Renal cortical epithelial cell (primary cell): ENCODE measurements around the gene ACKR2. TPM values are rescaled to one million over a fixed set of nuclear protein-coding genes. Genes with fewer than 3 reads are reported as not detected.

Experiments
- DNase-seq: peaks from one replicate; pipeline ENCODE4 v3.0.0-alpha.2; 2011; ENCODE audit warnings: low read depth
- total RNA-seq: library from RNA; depleted of rRNA; stranded (reverse); fragments of >200 nt; gene quantifications from 2 replicates; pipeline ENCODE4 v1.2.3, GENCODE V29; 2014

The ACKR2 gene
- total RNA-seq, 1 donor from 2014 or later = 2.9 TPM

DNA sequence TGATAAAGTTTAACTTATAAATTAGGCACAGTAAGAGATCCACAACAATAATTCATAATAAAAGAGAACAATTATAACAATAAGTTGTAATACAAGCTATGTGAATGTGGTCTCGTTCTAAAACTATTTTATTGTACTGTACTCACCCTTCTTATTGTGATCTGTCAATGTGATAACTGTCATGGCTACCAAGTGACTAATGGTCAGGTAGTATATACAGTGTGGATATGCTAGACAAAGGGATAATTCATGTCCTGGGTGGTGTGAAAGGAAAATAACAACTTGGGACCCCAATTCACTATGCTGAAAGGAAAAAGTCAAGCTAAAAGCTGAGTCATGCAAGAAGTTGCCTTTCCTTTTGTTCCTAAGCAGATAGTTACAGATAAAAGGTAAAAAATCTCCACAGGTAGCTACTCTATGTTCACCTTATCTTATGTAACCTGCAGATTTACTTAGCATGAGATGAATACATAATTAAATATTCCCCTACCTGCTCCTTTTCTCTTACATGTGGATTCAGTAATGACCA lies 77.1 kb downstream of the ACKR2 start:
- DNase-seq = no peak

DNA sequence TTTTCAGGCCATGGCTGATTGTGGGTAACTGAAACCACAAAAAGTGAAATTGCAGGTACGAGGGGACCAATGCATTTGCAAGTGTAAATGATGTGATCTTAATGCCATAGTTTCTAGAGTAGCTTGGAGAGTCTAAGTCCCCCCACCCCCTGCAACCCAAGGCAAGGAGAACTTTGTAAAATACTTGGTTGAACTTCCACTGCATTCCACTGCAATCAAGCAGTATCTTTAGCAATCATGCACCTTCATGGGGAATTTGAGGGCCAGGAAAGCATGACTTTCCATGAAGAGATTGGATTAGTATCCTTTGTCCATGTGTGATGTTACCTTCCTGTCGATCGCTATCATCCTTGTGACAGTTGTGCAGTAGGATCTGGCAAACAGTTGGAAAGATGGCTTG lies 77.8 kb downstream of the ACKR2 start:
- DNase-seq = no peak

DNA sequence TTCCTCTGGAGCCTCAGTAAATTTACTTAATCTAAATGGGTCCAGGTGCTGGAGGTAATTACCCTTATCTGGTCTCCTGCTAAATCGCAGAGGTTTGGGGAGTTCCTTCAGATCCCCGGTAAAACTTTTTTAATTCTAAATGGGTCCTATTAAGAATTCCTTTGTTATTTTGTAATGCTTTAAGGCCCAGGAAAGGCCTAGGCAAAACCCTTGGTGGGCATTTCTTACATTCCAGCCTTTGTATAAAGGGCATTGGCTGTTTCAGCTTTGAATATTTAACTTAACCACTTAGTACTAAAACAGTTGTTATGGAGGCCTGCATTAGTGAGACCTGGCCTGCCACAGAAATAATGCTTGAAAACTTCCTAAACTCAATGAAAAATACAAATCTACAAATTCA lies 81.8 kb downstream of the ACKR2 start:
- peak; percentile 64 for DNase-seq

DNA sequence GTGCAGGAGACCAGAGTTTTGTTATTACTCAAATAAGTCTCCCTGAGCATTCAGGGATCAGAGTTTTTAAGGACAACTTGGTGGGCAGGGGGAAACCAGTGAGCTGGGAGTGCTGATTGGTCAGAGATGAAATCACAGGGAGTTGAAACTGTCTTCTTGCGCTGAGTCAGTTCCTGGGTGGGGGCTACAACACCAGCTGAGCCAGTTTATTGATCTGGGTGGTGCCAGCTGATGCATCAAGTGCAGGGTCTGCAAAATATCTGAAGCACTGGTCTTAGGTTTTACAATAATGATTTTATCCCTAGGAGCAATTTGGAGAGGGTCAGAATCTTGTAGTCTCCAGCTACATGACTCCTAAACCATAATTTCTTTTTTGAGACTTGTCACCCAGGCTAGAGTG lies 82.9 kb downstream of the ACKR2 start:
- no peak for DNase-seq

DNA sequence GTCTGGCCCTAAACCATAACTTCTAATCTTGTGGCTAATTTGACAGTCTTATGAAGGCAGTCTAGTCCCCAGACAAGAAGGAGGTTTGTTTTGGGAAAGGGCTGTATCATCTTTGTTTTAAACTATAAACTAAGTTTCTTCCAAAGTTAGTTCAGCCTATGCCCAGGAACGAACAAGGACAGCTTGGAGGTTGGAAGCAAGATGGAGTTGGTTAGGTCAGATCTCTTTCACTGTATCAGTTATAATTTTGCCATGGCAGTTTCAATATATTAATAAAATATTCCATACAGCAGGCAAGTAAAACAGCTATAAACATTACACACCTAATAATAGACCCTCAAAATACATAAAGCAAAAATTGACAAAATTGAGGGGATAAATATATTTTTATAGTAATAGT lies 83.6 kb downstream of the ACKR2 start:
- DNase-seq = no peak

DNA sequence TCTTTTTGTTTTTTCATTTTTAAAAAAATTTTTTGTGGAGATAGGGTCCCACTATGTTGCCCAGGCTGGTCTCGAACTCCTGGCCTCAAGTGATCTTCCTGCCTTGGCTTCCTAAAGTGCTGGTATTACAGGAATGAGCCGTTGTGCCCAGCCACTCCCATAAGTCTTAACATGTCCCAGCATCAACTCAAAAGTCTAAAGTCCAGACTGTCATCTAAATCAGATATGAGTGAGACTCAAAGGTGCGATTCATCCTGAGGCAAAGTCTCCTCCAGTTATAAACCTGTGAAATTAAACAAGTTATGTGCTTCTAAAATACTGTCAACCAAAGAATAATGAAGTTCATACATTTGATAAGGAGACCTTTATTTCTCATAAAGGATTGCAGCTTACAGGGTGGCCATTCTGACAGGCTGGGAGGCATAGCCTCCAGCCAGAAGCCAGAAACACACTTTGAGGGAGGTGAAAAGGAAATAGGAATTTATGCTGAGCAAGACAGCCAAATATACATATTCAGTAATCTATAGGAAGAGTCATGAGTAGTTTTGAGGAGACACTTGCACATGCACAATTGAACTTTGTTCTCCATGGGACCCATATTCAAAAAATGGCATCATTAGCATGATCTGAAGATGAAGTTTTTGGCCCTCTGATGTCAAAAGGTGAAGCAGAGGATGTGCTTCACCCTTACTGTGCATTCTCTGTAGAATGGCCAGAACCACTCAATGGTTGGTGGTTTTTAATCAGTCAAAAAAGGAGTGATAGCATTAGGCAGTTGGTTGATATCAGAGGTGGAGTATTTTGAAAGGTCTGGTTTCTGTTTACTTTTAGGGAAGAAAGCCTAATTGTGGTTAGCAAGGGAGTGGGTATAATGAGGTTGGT lies 85.7 kb downstream of the ACKR2 start:
- no peak for DNase-seq

DNA sequence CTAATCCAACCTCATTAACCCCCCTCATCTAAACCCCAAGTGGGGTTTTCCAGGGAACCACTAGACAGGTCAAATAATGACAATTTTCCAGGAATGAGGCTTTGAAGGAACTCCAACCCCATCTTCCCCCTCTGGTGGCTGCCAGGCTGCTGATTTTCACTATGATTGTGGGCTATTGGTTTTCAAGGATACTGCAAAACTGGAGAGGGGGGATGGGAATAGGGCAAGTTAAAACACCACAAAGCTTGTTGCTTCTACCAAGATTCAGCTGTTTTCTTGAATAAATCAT lies 86.3 kb downstream of the ACKR2 start:
- peak; percentile 22 for DNase-seq

DNA sequence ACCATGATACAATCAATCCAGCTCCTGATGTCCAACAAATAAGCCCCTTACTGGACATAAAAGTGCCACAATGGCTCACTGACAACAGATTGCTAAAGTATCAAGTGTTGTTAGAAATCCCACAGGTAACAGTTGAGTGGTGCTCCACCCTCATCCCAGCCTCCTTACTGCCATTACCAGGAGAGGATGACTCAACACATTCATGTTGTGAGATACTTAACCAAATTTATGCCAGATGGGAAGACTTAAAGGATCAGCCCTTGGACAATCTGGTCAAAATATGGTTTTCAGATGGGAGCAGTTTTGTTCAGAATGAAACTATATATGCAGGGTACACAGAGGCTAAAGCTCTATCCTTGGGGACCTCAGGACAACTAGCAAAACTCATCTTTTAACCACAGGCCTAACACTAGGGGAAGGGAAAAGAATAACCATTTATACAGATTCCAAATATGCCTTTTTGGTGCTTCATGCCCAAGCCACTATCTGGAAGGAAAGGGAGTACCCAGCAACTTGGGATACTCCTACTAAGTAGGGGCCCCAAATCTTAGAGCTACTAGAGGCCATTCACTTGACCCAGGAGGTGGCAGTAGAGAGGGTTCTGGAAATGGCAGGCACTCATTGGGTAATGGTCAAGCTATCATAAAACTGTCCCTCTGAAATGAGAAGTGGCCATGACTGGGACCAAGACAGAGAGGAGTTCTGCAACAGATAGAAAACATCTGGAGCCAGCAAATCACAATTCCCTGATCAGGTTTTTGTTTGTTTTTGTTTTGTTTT lies 89.8 kb downstream of the ACKR2 start:
- DNase-seq = no peak

DNA sequence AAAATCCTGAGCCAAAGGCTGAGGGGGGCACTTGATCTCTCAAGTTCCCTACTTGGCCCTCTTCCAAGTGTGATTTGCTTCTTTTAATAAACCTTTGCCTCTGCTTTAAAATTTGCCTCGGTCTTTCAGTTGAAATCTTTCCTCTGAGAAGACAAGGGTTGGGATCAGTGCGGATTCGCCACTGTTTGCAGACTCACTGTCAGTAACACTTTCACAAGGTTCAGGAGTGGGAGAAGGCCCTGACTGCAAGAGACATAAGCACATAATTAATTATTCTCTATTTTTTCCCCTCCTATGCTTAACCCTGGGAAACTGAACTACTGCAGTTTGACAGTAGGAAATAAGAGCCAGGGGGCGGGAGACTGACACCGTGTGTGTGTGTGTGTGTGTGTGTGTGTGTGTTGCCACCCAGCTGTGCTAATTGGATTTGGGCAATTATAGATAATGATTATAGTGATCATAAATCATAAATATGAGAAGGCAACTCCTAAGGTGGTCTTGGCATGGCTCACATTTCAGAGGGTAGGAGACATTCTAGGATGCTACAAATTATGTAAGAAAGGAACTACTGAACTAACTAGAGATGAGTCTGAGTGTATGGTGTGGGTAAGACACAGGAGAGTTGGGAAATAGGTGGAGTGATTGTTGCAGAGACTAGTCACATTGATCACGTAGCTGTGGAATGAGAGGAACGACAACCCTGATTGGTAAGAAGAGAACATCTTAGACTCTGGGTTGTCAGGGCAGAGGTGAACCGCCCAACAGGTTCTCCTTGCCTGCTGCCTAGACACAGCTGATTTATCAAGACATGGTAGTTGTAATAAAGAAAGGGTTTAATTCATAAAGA lies 91.2 kb downstream of the ACKR2 start:
- DNase-seq = peak; percentile 47

DNA sequence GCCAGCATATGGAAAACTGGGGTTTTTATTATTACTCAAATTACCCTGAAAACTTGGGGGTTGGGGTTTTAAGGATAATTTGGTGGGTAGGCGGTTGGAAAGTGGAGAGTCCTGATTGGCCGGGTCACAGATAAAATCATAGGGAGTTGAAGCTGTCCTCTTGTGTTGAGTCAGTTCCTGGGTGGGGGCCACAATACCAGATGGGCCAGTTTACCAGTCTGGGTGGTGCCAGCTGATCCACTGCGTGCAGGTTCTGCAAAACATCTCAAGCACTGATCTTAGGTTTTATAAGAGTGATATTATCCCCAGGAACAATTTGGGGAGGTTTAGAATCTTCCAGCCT lies 91.8 kb downstream of the ACKR2 start:
- no peak for DNase-seq

DNA sequence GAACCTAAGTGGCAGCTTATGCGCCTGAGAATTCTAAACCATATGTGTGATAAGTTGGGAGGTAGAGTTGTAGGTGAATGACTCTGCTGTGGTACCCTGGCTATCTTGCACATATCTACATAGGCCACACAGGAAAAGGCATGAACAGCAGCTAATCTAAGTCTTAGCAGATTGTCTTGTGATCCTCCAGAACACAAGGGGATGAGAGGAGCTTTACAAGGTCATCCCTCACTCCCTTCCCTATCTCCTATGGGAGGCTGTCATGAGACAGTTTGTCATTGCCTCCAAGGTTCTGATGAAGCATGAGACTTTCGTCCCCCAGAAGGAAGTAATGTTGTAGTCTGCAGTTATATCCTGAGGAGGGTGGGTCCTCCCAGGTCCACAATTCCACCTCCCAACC lies 93.0 kb downstream of the ACKR2 start:
- no peak for DNase-seq

DNA sequence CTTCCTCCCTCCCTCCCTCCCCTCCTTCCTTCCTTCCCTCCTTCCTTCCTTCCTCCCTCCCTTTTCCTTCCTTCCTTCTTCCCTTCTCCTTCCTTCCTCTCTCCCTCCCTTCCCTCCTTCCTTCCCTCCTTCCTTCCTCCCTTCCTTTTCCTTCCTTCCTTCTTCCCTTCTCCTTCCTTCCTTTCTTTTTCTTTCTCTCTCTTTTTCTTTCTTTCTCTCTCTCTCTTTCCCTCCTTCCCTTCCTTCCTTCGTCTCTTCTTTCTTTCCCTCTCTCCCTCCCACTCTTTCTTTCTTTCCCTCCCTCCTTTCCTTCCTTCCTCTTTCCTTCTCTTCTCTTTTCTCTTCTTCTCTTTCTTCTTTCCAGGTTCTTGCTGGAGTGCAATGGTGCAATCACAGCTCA lies 94.8 kb downstream of the ACKR2 start:
- DNase-seq = no peak

DNA sequence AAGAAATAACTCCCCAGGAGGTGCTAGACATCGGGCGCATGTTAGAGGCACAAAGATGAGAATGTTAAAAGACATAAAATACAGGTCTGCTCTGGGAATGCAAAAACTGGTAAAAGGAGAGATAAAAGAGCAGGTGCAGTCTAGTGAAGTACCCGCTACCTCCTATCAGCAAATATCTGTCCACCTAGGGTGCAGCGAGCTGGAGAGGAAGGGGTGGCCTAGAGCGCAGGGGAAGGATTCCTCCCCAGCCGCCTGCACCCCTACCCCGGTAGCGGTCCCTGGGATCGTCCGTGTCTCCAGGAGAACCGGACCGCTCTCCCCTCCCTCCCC lies 96.5 kb downstream of the ACKR2 start:
- DNase-seq = no peak

DNA sequence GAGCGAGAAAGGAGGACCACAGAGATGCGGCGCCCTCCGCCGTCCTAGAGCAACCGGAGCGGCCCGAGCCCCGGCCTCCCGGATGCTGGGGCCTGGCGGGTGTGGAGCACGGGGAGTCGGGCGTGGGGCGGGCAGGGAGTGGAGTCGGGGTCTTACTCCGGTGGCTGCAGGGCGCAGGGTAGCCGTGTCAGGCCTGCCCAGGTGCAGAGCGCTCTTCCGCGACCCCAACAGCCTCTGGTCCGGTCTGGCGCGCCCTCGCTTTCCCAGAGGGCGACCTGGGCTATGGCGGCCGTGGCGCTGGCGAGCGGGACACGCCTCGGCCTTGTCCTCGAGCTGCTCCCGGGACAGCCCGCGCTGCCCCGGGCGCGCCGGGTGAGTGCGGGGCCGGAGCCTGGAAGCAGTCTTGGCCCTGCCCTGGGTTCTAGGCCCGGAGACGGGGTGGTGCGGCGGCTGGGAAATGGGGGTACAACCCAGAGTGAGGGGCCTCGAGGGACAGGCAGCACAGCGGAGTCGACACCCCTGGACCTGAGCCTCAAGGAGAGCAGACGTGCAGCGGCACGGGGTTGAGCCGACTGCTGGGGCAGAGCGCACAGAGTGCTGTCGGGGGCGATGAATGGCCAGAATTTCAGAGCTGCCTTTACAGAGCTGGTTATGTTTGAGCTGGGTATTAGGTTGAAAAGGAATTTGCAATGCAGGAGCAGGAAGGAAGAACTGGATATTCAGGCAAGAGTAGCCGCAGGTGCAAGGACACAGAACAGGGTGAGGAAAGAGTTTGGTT lies 97.0 kb downstream of the ACKR2 start, which contains the start of gene ZNF662:
TSS of gene ZNF662 (plus strand) at position 73 of the 778 bp plus-strand sequence. CDS start 1,973 bp downstream, outside the sequence.
- DNase-seq = no peak

DNA sequence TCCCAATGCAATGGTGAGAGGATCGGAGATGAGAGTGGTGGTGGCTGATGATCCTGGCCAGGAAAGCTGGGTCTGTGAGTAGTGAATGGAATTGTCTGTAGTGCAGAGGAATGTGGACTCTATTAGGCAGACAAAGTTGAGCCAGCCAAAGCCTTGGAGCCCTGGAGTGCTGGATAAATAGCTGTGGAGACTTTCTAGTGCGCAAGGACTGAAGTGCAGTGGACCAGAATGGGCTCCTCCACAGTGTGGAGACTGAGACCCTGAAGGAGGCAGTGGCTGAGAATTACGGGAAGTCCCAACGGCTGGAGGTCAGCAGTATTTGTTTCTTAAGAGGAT lies 97.6 kb downstream of the ACKR2 start:
- no peak for DNase-seq

DNA sequence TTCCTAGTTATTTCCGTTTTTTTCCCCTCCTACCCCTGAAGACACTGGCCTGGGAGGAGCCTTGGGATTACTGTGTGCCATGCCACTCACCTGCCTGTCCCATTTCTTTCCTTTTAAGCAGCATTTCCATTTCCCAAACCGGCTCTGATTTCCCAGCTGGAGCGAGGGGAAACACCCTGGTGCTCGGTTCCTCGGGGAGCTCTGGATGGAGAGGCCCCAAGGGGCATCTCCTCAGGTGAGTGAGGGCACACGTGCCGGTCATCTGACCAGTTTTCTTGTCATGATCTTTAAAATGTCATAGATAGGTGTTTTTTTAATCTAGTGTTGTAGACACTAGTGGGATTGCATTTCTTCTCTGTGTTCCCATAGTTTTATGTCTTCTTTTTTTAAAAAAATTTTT lies 99.4 kb downstream of the ACKR2 start:
- DNase-seq = no peak

DNA sequence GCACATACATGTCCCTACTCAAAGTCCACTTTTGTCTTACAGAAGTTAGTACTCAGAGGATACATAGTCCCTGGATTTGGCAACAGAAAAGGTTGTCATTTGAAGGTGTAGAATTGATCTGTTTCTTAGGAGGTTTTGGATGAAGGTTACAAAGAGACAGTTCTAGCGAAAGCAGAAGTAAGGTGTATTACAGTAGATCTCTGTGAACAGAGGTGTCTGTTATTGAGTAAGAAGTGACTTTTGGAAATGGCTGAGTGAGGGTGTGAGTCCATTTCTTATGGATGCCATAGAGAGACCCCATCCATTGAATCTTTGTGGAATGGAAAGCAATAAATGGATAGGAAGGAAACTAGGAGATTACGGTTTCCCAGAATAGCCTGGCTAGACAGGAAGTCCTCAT lies 102.3 kb downstream of the ACKR2 start:
- DNase-seq = no peak

DNA sequence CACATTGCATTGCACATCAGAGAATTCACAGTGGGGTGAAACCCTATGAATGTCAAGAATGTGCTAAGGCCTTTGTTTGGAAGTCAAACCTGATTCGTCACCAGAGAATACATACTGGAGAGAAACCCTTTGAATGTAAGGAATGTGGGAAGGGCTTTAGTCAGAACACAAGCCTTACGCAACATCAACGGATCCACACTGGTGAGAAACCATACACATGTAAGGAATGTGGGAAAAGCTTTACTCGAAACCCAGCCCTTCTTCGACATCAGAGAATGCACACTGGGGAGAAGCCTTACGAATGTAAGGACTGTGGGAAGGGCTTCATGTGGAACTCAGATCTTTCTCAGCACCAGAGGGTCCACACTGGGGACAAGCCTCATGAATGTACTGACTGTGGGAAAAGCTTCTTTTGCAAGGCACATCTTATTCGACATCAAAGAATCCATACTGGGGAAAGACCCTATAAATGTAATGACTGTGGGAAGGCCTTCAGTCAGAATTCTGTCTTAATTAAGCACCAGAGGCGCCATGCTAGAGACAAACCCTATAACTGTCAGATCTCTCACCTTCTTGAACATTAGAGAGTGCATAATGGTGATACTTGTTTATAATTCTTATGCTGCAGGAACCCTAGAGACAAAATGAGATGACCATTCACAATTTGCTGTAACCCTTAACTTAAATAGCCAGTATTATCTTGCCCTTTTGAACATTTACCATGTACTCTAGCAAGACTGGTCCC lies 105.7 kb downstream of the ACKR2 start:
- no peak for DNase-seq
